ENCODE data around the gene SARDH.

SARDH gene

DNA sequence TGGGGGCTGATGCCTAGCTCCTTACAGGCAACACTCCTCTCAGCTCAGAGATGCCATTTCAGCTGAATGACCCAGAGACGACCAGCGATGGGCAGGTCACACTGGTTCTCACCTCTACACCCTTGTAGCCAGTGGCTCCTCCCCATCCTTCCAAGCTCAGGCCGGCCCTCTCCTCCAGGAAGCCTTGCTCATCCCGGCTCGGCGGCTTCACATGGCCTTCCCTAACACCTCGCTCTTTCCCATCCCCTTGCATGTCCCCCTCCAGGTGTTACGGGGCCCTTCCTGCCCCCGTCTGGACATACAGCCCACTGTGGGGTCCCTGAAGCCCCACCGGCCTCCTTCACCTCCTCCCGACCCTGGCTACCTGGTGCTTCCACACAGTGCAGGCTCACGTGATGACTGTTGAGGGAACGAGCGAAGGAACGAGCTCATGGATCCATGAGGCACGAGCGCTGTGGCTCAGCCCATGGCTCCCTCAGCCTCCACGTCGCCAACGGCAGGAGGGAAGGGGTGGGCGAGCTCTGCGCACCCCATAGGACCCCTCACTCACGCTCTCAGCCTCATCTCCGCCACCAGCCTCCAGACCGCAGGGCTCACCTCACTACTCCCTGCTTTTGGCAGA lies 45.7 kb downstream of the SARDH start:
- ChIA-PET CTCF (interaction anchor here (1.1 kb wide), 1 partner anchor 14 kb away, joined by 3 read pairs; no protein-coding TSS in a partner anchor), POLR2A (interaction anchor here (0.9 kb wide), 1 partner anchor 109 kb away, joined by 3 read pairs; no protein-coding TSS in a partner anchor)
- DNase-seq (ENCODE audit: extremely low spot score), result no peak
- TF ChIP-seq CTCF (IDR thresholded peaks at IDR 0.05; ENCODE audit: control extremely low read depth, extremely low read depth, low read depth, missing control alignments), result no peak

DNA sequence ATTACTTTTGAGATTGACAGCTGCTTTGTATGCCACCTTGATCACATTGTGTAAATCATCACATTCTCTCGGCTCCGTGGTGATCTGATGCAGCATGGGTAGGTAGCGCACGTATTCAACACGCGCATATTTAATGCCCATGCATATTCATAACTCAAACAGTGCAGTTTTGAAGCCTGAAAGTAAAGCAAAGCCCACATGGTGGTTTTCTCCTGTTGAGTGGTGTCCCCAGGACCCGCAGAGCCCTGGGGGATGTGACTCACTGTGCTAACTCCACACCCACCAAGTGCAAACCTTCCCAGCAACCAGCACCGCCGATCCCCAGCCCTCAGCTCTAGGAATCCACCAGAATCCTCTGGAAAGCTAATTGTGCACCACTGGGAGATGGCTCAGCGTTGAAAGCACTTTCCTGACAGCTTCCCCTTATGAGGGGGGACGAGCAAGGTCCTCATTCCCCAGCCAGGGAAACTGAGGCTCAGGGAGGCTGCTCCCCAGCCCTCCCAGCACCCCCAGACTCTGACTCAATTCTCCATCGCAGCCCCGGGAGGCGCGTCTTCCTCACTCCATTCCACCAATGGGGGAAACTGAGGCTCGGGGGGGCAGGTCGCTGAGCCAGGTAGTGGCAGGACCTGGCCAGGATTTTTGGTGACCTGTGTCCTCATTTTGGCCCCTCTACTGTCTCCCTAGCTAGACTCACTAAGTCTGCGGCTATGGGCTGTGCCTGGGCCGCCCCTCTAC lies 46.4 kb downstream of the SARDH start:
- TF ChIP-seq CTCF (IDR thresholded peaks at IDR 0.05; ENCODE audit: control extremely low read depth, extremely low read depth, low read depth, missing control alignments), result no peak
- ChIA-PET CTCF (no interaction called here), POLR2A (interaction anchor here (0.9 kb wide), 1 partner anchor 108 kb away, joined by 3 read pairs; no protein-coding TSS in a partner anchor)
- no peak for DNase-seq (ENCODE audit: extremely low spot score)

DNA sequence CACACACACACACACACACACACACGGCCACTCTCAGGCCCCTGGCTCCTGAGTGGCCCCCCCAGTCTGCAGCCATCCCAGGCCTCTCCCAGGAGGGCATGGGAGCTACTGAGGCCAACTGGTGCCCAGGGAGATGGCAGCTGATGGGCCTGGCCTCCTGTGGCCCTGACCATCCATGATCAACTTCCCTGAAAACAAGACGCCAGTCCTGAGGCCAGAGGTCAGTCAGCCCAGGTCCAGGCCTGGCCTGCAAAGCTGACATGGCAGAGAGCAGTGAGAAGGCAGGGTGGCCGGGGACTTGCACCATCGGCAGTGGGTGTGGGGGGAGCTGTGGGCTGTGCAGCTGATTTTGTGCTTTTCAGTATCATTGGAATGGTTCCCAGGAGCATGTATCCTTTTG lies 47.0 kb downstream of the SARDH start:
- CTCF ChIA-PET, result no interaction called here
- DNase-seq (ENCODE audit: extremely low spot score), result no peak
- TF ChIP-seq CTCF (IDR thresholded peaks at IDR 0.05; ENCODE audit: control extremely low read depth, extremely low read depth, low read depth, missing control alignments), result no peak
- POLR2A ChIA-PET, result no interaction called here

GRCh38 chr9:133690081-133690561 lies 48.0 kb downstream of the SARDH start:
- ChIA-PET CTCF (no interaction called here), POLR2A (no interaction called here)
- DNase-seq (ENCODE audit: extremely low spot score), result no peak
- no peak for TF ChIP-seq CTCF (IDR thresholded peaks at IDR 0.05; ENCODE audit: control extremely low read depth, extremely low read depth, low read depth, missing control alignments)

GRCh38 chr9:133689151-133689763 lies 48.9 kb downstream of the SARDH start:
- CTCF ChIA-PET, result no interaction called here
- POLR2A ChIA-PET, result no interaction called here
- TF ChIP-seq CTCF (IDR thresholded peaks at IDR 0.05; ENCODE audit: control extremely low read depth, extremely low read depth, low read depth, missing control alignments), result no peak
- no peak for DNase-seq (ENCODE audit: extremely low spot score)

GRCh38 chr9:133687856-133688761 lies 50.0 kb downstream of the SARDH start:
- ChIA-PET CTCF (no interaction called here), POLR2A (no interaction called here)
- TF ChIP-seq CTCF (IDR thresholded peaks at IDR 0.05; ENCODE audit: control extremely low read depth, extremely low read depth, low read depth, missing control alignments), result no peak
- DNase-seq (ENCODE audit: extremely low spot score), result no peak
